T-helper 22 cell (primary cell): ENCODE data around the gene MCHR2.
"Not testable (repeated sequence)": the region's sequence is repeated elsewhere in the genome, so short reads cannot be mapped to it uniquely, and the experiment has no call there.

Experiments used
- DNase-seq: peaks from one replicate; pipeline ENCODE4 v3.0.0-alpha.2; 2020; ENCODE audit warnings: low read depth

The MCHR2 gene, protein sequence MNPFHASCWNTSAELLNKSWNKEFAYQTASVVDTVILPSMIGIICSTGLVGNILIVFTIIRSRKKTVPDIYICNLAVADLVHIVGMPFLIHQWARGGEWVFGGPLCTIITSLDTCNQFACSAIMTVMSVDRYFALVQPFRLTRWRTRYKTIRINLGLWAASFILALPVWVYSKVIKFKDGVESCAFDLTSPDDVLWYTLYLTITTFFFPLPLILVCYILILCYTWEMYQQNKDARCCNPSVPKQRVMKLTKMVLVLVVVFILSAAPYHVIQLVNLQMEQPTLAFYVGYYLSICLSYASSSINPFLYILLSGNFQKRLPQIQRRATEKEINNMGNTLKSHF

DNA sequence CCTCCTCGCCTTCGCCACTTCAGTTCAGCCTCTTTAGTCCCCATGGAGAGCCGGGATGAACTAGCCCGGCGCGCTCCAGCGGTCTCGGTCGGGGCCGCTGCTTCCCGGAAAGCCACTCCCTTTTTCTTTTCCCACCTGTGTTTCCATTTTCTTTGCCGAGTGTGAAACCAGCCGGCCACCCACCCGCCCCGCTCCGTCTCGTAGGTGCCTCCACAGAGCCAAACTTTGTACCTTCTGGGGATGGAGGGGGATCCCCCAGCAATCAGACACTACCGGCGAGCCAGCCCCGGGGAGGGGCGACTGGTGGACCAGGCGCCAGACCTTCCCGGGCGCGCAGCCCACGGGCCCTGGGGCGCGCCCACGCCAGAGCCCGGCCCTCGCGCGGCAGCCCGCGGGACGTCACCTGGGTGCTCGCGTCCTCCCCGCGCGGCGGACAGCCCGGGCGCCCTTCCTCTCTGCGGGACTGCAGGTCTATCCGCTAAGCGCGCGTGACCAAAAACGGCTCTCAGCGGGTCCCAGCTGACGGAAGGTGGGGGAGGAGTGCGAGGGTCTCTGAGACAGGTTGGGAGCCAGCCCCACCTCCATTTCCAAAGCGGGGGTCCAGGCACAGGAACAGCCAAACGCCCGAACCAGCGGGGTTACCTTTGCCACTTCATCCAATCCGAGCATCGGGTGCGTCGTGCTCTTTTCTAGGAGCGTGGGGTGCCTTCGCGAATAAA is at the start of gene MCHR2:
Gene MCHR2 (minus strand): TSS at position 691 of the 719 bp plus-strand sequence. CDS start 38,076 bp downstream, outside the sequence.
- DNase-seq: no peak

DNA sequence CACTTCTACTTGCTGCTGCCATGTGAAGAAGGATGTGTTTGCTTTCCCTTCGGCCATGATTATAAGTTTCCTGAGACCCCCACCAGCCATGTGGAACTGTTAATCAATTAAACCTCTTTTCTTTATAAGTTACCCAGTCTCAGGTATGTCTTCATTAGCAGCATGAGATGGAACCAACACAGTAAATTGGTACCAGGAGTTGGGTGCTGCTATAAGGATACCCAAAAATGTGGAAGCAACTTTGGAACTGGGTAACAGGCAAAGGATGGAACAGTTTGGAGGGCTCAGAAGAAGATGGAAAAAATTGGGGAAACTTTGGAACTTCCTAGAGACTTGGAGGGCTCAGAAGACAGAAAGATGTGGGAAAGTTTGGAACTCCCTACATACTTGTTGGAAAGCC is 44.5 kb upstream of the MCHR2 start:
- not testable (repeated sequence) for DNase-seq

DNA sequence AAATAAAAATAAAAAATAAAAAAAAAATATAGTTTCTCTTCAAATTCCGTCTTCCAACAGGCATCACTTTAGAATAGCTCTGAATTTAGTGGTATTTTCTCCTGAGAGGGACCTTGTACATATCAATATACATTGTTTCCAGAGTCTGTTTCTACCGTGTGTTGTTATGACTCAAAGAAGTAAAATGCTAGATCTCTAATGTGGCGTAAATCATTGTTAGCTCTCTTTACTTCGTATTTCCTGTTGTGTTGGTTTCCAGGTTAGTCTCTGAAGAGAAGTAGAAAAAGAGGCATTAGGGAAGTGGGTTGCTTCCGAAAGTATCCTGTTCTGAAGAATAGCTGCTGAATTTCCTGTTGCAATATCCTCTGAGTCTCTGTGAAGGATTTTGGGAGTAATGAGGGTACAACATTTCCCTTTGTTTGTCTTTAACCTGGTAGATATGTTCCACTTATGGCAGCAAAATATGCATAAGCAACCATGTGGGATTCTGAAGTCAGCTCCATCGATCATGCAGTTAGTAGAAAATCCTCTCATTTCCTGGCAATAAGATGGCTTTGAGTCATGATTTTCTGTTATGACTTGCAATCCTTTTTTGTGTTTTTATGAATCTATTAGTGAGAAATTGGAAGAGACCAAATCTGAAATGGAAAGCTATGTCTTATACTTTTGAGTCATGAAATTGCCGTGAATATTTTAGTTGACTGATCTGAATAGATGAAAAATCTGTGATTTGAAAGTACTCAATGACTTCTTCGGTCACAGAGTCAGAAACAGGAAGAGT is 42.0 kb upstream of the MCHR2 start:
- no peak for DNase-seq

DNA sequence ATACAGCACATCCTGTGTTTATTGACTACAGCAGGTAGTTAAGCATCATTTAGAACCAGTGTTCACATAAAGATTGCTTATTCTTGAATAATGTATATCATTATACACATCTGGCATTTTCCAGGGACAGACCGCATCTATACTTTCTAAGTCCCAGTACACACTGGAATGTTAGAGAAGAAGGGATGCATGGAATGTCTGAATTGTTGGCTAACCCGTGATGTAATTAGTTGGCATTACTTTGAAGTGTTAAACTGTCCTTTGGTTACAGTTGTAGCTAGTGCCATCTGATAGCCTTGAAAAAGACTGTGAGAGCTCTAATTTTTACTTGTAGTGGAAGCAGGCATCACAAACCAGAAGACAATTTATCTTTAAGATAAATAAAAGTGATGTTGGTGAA is 29.8 kb upstream of the MCHR2 start:
- no peak for DNase-seq

DNA sequence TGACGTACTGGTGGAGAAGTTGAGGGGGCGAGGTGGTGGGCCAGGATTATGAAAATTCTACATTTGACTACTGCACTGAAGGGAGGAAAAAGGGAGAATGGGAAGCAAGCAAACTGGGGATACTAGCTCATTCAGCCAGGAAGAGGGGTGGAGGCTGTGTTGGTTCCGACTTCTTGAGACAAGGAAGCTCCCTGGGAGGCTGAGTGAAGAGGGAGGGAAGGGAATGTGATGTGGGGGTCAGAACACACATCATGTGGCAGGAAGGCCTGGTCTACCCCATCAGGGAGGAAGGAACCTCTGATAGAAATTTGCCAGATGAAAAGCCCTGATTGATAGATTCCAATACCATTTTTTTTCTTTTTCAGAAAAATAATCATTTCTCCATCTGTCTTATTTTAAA is 28.8 kb upstream of the MCHR2 start:
- no peak for DNase-seq

DNA sequence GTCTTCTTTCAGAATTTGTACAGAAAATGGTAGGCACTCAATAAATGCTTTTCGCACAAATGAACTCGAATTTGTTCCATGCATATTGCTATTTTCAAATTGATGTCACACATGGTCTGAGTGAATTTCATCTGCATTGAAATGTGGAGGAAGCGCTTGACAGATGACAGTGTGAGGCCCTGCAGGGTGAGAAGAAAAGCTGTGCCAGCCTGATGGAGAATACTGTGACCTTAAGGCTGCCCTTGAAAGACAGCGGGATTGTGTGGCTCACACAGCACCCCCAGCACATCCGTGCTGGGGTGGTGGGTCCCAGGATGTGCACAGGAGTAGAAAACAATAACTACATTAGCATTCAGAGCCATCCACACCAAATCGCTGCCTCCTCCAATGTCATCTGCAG is 14.8 kb upstream of the MCHR2 start:
- no peak for DNase-seq

DNA sequence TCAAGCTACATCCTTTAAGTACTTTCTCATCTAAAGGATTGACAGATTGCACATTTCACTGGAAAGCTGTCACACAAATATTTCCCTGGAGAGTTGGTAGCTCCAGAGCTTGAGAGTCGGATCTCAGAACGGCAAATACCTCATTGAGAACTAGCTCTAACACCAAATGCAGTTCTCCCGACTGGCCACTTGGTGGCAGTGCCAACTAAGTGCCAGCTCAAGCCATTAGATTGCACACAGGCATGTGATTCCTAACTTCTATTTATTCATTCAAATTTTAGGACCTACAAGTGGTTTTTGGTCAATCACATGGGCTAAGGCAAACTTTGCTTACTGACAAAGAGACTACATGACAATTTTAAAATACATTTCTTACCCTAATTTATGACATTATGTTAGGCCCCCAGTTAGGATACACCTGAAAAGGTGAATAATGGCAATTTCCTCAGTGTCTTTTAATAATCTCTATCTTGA is 7.9 kb upstream of the MCHR2 start:
- no peak for DNase-seq

DNA sequence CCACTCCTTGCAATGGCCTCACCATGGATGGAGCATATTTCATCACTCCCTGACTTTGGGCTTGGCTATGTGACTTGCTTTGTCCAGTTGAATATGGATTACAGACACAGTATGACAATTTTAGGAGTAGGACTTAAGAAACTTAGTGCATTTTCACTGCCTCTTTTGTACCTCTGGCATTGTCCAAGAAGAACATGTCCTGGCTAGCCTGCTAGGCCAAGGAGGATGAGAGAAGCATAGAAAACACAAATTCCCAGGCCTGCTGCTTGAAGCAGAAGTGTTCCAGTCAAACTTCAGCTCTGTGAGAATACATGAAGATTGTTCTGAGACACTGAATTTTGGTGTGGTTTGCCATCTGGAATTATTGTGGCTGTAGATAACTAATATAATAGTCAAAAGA is 3.1 kb upstream of the MCHR2 start:
- DNase-seq: no peak

DNA sequence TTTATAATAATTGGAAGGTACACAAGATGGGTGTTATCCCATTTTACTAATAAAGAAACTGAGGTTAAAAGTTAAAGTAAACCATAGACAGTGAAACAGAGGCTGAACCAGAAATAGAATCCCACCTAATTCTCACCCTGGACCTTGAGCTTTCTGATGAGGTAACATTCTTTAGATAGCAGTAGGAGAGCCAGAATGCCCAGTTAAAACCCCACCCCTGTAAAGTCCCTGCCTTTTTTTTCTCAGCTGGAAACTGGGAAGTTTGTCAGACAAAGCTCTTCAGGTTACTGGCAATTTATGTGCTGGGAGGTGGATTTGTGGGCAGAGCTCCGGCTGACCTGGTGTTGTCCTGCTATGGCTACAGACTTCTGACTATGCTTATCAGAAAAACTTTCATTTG is 1.9 kb upstream of the MCHR2 start:
- no peak for DNase-seq

DNA sequence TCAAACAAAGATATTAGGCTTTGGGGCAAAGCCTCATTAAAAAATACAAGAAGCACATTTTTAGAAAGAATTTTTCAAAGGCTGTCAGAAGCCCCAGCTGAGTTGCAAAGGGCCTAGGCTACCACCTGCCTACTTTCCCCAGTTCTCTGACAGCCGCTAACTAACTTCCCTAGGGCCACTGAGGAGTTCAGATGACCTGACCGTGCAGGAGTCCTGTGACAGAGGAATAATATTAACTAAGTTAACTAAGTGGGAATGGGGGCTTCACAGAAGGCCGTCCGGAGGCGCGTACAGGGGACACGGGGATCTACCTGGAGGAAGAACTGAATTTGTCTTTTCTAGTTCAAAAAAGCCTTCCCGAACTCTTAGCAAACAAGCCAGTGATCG is 884 bp downstream of the MCHR2 start:
- DNase-seq: no peak

DNA sequence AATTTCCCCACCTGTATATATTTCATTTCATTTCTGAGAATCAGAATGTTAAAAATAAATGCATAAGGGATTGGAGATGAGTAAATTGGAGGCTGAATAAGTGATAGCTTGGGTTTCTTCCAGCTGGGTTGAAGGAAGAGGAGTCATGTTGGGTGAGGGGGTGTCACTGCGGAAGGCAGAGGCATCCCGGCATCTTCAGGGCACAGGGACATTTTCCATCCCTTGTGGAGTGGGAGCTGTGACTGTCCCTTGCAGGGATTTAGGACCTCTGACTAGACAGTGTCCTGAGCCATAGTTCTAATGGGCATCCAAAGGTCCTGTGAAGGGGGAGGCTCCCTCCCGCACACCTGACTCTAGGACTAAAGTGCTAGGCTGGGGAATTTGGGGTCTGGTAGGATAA is 2.1 kb downstream of the MCHR2 start:
- no peak for DNase-seq

DNA sequence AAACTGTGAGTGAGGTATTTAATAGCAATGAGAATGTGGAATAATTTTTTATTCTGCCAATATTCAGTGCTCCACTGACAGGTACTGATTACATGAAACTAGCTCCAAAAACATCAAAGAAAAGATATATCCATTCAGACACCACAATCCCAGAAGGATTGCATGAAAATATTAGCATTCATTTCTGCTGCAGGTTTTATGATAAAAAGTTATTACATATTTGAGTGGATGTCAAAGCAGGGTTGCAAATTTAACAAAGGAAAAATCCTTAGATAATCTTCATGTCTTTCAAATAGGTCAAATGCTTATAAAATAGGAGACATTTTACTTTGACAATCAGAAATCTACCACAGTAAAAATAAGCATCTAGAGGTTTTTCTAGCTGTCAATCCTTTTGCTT is 13.3 kb downstream of the MCHR2 start:
- no peak for DNase-seq

DNA sequence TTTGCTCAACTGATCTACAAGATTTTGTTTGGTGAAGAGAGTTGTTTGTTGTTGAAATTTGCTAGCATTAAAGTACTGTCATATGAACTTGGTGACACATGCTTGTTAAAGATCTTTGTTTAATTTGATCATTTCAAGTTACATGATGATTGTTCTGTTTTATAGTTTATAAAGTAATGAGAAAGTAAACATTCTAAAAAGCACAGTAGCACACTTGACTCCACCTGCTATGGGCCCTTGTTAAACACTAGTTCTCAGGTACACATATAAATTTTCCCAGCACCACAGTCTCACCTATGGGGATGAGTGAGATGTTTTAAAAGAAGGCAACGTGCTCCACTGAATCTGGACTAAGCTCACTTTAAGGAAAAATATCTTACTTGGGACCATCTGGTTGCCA is 14.1 kb downstream of the MCHR2 start:
- no peak for DNase-seq

DNA sequence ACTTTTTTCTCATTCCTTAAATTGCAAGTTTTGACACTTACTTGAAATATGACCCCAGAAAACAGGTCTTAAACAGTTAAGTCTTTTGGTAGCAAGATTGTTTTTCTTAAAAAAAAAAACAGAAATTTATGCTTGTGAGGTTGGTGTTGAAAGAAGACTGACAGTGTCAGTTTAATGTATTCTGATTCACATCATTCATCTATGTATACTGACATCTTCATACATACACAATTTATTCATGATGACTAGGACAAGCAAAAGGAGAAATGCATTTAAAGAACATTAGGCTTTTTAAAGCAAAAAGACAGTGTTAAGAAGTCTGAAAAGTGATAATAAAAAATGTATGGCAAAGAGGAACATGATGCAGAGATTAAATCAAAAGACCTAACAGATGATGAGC is 27.0 kb downstream of the MCHR2 start:
- no peak for DNase-seq

DNA sequence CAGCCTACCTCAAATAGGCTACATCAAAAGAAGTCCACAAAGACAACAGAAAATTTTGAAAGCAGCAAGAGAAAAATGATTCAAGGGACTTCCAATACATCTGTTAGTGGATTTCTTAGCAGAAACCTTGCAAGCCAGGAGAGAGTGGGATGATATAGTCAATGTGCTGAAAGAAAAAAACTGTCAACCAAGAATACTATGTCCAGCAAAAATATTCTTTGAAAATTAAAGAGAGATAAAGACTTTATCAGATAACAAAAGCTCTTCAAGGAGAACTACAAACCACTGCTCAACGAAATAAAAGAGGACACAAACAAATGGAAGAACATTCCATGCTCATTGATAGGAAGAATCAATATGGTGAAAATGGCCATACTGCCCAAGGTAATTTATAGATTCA is 34.0 kb downstream of the MCHR2 start:
- no peak for DNase-seq

DNA sequence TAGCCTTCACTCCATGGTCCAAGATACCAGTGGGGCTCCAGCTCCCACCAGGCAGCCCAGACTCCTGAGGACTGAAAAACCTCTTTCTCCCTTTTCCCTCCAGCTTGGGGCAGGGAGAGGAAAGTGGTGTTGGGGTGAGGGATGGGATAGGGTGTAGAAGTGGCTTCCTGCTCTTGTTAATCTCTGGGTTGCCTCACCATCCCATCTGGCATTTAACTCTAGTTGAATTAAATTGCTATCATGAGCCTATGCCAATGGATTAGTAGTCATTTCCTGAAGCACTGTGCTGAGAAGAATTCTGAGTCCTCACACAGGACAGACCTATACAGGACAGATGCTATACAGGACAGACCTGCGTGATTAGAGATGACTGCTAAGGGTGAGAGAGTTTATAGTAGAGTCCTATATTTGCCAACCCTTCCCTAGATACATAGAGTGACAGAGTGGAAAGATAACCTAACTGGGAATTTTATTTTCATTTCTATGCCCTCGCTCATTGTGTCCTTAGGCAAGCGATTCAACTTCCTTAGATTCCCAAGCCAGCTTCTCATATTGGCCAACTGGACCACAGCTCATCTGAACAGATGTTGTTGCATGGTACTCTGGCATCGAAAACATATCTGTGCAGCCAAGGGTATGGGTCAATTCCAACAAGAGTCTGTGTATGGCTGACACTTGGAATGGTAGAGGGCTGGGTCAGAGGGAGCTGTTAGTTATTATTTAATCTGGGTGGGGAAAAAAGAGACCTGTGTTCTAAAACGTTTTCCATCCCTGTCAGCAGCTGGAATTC is 42.8 kb downstream of the MCHR2 start:
- no peak for DNase-seq

DNA sequence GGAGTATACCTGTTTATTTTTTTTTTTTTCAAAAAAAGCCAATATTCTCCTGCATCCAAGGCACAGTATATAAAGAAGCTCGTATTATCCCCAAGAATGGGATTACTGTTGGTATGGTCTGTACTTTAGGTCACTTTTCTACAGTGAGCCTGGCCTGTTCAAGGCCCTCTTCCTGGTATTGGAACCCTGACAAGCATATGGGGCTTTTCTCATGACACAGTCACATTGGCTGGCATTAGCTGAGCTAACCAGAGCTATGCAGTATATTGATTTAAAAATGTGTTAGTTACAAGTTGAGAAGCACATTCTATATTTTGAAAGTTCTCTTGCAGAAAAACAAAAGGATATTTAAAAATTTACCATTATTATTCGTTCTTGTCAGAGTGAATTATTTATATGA is 48.0 kb downstream of the MCHR2 start:
- no peak for DNase-seq

DNA sequence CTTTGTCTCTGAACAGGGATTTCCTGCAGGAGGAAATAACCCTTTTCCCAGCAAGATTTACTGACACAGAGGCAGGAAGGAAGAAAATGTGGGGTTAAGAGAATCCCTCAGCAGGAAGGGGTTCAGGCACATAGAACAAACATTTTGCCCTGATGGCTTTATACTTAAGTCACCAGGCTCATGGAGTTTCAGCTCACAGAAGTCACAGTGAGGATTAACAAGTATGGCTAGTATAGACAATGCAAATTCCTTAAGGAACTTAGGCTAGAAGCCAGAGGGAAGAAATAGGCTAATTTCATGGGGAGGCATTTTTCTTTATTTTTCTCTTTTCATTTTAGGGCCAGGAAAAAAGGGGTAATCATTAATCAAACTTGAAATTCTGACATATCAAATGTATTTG is 50.2 kb downstream of the MCHR2 start:
- no peak for DNase-seq

DNA sequence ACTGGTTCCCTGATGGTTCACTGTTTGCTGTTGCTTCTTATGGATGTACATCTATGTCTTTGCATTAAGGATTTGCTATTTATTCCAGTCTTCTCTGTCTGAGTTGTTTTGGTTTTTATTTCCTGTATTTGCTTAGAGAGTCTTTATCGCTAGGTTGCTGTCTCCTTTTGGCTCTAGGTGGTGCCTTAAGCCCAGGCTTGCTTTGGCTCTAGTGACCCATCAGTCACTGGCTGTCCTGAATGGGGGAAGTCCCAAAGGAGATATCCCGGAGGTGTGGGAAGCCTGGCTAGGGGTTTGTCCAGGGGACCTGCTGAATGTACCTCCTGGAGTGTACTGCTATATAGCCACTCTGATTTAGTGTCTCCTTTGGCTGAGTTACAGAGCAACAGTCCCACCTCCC is 53.4 kb downstream of the MCHR2 start:
- DNase-seq: no peak

DNA sequence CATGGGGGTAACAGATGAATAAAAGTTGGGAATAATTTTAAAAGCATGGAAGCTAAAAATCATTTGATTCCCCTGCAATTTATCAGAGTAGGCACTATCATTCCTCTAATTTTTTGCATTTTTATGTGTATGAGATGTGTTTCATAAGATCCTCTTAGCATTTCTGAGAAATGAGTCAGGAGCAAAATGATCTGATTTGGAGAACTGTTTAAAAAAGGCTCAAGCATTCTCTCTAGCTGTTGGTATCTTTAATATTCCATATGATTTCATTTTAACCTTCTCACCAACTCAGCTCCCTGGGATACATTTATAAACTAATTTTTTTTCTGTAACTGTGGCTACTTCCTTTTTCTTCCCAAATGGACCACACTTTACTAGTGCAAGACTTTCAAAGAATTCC is 60.9 kb downstream of the MCHR2 start:
- DNase-seq: no peak

DNA sequence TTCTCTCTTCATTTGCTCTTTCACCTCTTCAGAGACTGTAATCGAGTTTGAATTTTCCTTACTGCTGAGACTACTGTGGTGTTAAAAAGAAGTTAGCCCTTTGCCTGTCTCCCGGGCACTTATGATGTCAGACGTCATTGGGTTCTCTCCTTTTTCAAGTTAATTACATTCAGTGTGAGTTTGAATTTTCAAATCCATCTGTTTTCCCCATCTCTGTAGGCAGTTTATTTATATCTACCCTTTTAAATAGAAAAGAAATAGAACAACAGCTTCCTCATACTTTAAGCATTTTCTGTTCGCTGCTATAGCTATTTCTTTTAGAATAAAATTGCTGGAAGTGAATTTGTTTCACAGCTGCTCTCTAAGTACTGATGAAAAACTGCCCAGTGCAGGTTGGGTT is 81.4 kb downstream of the MCHR2 start:
- no peak for DNase-seq
